Neural cell (in vitro differentiated cells): ENCODE measurements around the gene RPS4Y2. TPM values are rescaled to one million over a fixed set of nuclear protein-coding genes. Genes with fewer than 3 reads are reported as not detected.

Experiments
- H2AFZ ChIP-seq: fragments of 200-600, 300-800 bp; sonication (generic), shearing (Covaris generic); 2 replicates; pipeline ENCODE4 v1.6.0; 2014; ENCODE audit warnings: low read depth, mild to moderate bottlenecking, antibody characterized with exemption, low read length, moderate library complexity
- H3F3A ChIP-seq: fragments of 200-600 bp; shearing (Covaris generic); 2 replicates; pipeline ENCODE4 v1.6.1; 2016; ENCODE audit warnings: mild to moderate bottlenecking, moderate library complexity, mixed read lengths, antibody characterized with exemption, low read length; ENCODE audit not compliant: insufficient read depth, poor library complexity, severe bottlenecking
- H3K27ac ChIP-seq: fragments of 200-600, 300-800 bp; sonication (generic), shearing (Covaris generic); 2 replicates; pipeline ENCODE4 v1.5.1; 2014; ENCODE audit warnings: mild to moderate bottlenecking, low read length, moderate library complexity
- H3K27me3 ChIP-seq: fragments of 300-800, 200-600 bp; sonication (generic), shearing (Covaris generic); 2 replicates; pipeline ENCODE4 v1.6.0; 2014; ENCODE audit warnings: mild to moderate bottlenecking, low read depth, low read length, moderate library complexity; ENCODE audit not compliant: insufficient read depth
- H3K36me3 ChIP-seq: fragments of 300-800, 200-600 bp; sonication (generic), shearing (Covaris generic); 2 replicates; pipeline ENCODE4 v1.5.1; 2014; ENCODE audit warnings: mild to moderate bottlenecking, antibody characterized with exemption, low read length, moderate library complexity; ENCODE audit not compliant: insufficient read depth
- H3K4me2 ChIP-seq: fragments of 300-800, 200-600 bp; sonication (generic), shearing (Covaris generic); 2 replicates; pipeline ENCODE4 v1.6.0; 2014; ENCODE audit warnings: mild to moderate bottlenecking, low read length
- H3K4me3 ChIP-seq: fragments of 300-800, 200-600 bp; sonication (generic), shearing (Covaris generic); 2 replicates; pipeline ENCODE4 v1.5.1; 2014; ENCODE audit warnings: mild to moderate bottlenecking, low read length, moderate library complexity
- H3K79me2 ChIP-seq: fragments of 200-600 bp; shearing (Covaris generic); replicated peaks from 2 replicates; pipeline ENCODE4 v1.6.0; 2014; ENCODE audit warnings: mild to moderate bottlenecking, low read length, moderate library complexity; ENCODE audit not compliant: insufficient read depth
- H3K9ac ChIP-seq: fragments of 300-800, 200-600 bp; sonication (generic), shearing (Covaris generic); 2 replicates; pipeline ENCODE4 v1.6.1; 2016; ENCODE audit warnings: mild to moderate bottlenecking, low read length, mixed read lengths
- H3K9me2 ChIP-seq: fragments of 200-600 bp; shearing (Covaris generic); 2 replicates; pipeline ENCODE4 v1.6.1; 2016; ENCODE audit warnings: mild to moderate bottlenecking, low read length, mixed read lengths; ENCODE audit not compliant: insufficient read depth
- H3K9me3 ChIP-seq: fragments of 200-600, 300-800 bp; sonication (generic), shearing (Covaris generic); 2 replicates; pipeline ENCODE4 v1.6.1; 2016; ENCODE audit warnings: mild to moderate bottlenecking, mixed run types, low read length, moderate library complexity, mixed read lengths
- H4K20me1 ChIP-seq: fragments of 200-600 bp; shearing (Covaris generic); 2 replicates; pipeline ENCODE4 v1.6.1; 2016; ENCODE audit warnings: mild to moderate bottlenecking, mixed run types; ENCODE audit not compliant: insufficient read depth
- EP300 ChIP-seq: fragments of 450-650 bp; conservative IDR thresholded peaks from 2 replicates; pipeline ENCODE4 v1.6.1; 2014; ENCODE audit warnings: antibody characterized with exemption, mild to moderate bottlenecking, moderate library complexity; ENCODE audit not compliant: poor library complexity, severe bottlenecking
- EZH2 ChIP-seq: fragments of 200-600, 300-800 bp; shearing (Covaris generic), sonication (generic); IDR thresholded peaks from 2 replicates; pipeline ENCODE4 v1.6.1; 2014; ENCODE audit warnings: antibody characterized with exemption, low read length, borderline replicate concordance, mild to moderate bottlenecking; ENCODE audit not compliant: insufficient read depth, poor library complexity, severe bottlenecking
- MXI1 ChIP-seq: fragments of 450-650 bp; conservative IDR thresholded peaks from 2 replicates; pipeline ENCODE4 v1.6.1; 2014; ENCODE audit warnings: antibody characterized with exemption, mild to moderate bottlenecking; ENCODE audit not compliant: poor library complexity, severe bottlenecking
- POLR2AphosphoS5 ChIP-seq: IDR thresholded peaks from 2 replicates; pipeline ENCODE4 v1.6.1; 2012
- RAD21 ChIP-seq: fragments of 450-650 bp; conservative IDR thresholded peaks from 2 replicates; pipeline ENCODE4 v1.6.1; 2014; ENCODE audit warnings: antibody characterized with exemption, mild to moderate bottlenecking, moderate library complexity
- SMC3 ChIP-seq: fragments of 450-650 bp; conservative IDR thresholded peaks from 2 replicates; pipeline ENCODE4 v1.6.1; 2014; ENCODE audit warnings: antibody characterized with exemption, mild to moderate bottlenecking, moderate library complexity; ENCODE audit not compliant: poor library complexity
- TAF1 ChIP-seq: IDR thresholded peaks from 2 replicates; pipeline ENCODE4 v1.6.1; 2012; ENCODE audit warnings: low read depth
- polyA plus RNA-seq: library from polyadenylated mRNA; depleted of rRNA; stranded (reverse); fragments of >200 nt; gene quantifications from 2 replicates; pipeline ENCODE4 v1.2.3, GENCODE V29; 2014
- TF ChIP-seq, protein P1 (sequence below): fragments of 450-650 bp; IDR thresholded peaks from 2 replicates; pipeline ENCODE4 v1.5.1; 2014; ENCODE audit warnings: antibody characterized with exemption, mild to moderate bottlenecking, moderate library complexity; ENCODE audit not compliant: poor library complexity, severe bottlenecking
- TF ChIP-seq, protein P2 (sequence below): IDR thresholded peaks from 2 replicates; pipeline ENCODE4 v1.6.1; 2012; ENCODE audit warnings: borderline replicate concordance

RPS4Y2 gene
- polyA plus RNA-seq, 1 donor from 2014 or later, result not detected

DNA sequence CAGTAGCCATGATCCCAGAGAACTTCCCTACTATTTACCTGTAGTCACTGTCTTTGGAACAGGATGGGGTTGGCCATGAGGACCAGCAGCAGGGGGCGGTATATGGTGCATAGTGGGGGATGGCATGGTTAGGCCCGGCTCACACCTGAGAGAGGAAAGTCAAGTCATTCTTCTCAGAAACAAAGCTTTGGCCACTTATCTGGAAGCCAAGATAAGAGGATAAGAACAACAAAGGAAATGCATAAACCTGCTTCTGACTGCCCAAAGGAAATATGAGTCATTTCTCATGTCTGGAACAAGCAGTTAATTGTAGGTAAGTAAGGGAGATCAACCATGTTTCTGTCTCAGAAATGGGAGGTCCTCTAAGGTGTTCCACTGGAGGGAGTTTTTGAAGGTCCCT lies 10.8 kb upstream of the RPS4Y2 start:
- Histone ChIP-seq H2AFZ (no peak overlapping the region), H3K9me2 (no peaks in the 10 kb centered on the region), H3K36me3 (no peaks in the 10 kb centered on the region), H3K4me3 (no peak overlapping the region), H3K9me3 (no peaks in the 10 kb centered on the region), H3K4me2 (no peak overlapping the region), H3K27ac (no peak overlapping the region), H3F3A (no peaks in the 10 kb centered on the region), H4K20me1 (no peaks in the 10 kb centered on the region), H3K9ac (no peak overlapping the region), H3K79me2 (no peaks in the 10 kb centered on the region), H3K27me3 (no peaks in the 10 kb centered on the region)
- TF ChIP-seq RAD21, result no peak
- no peak for TF ChIP-seq EZH2
- TF ChIP-seq POLR2AphosphoS5, result no peak
- TF ChIP-seq, protein P1, sequence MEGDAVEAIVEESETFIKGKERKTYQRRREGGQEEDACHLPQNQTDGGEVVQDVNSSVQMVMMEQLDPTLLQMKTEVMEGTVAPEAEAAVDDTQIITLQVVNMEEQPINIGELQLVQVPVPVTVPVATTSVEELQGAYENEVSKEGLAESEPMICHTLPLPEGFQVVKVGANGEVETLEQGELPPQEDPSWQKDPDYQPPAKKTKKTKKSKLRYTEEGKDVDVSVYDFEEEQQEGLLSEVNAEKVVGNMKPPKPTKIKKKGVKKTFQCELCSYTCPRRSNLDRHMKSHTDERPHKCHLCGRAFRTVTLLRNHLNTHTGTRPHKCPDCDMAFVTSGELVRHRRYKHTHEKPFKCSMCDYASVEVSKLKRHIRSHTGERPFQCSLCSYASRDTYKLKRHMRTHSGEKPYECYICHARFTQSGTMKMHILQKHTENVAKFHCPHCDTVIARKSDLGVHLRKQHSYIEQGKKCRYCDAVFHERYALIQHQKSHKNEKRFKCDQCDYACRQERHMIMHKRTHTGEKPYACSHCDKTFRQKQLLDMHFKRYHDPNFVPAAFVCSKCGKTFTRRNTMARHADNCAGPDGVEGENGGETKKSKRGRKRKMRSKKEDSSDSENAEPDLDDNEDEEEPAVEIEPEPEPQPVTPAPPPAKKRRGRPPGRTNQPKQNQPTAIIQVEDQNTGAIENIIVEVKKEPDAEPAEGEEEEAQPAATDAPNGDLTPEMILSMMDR, result no peak
- TF ChIP-seq MXI1, result no peak
- TF ChIP-seq TAF1, result no peak
- no peak for TF ChIP-seq EP300
- TF ChIP-seq, protein P2, sequence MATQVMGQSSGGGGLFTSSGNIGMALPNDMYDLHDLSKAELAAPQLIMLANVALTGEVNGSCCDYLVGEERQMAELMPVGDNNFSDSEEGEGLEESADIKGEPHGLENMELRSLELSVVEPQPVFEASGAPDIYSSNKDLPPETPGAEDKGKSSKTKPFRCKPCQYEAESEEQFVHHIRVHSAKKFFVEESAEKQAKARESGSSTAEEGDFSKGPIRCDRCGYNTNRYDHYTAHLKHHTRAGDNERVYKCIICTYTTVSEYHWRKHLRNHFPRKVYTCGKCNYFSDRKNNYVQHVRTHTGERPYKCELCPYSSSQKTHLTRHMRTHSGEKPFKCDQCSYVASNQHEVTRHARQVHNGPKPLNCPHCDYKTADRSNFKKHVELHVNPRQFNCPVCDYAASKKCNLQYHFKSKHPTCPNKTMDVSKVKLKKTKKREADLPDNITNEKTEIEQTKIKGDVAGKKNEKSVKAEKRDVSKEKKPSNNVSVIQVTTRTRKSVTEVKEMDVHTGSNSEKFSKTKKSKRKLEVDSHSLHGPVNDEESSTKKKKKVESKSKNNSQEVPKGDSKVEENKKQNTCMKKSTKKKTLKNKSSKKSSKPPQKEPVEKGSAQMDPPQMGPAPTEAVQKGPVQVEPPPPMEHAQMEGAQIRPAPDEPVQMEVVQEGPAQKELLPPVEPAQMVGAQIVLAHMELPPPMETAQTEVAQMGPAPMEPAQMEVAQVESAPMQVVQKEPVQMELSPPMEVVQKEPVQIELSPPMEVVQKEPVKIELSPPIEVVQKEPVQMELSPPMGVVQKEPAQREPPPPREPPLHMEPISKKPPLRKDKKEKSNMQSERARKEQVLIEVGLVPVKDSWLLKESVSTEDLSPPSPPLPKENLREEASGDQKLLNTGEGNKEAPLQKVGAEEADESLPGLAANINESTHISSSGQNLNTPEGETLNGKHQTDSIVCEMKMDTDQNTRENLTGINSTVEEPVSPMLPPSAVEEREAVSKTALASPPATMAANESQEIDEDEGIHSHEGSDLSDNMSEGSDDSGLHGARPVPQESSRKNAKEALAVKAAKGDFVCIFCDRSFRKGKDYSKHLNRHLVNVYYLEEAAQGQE, result no peak
- no peak for TF ChIP-seq SMC3

DNA sequence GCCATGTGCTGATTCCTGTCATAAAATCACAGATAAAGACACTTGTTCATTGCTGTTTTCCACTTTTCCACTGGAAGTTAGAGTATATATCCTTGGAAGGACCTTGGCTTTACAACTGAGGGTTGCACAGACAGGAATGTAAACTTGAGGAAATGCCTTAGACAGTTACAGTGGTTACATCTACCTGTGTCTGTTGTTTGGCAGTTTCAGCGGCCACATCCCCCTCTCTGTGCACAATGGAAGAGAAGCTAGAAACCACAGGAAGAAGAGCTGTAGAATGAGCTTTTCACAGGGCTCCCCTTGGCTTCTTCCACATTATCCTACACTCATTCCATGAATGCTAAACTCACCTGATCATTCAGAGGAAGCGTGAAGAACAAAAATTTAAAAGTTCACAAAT lies 9.0 kb upstream of the RPS4Y2 start:
- no peak for TF ChIP-seq POLR2AphosphoS5
- TF ChIP-seq MXI1, result no peak
- TF ChIP-seq EP300, result no peak
- TF ChIP-seq, protein P1, result no peak
- TF ChIP-seq, protein P2, result no peak
- TF ChIP-seq TAF1, result no peak
- no peak for TF ChIP-seq RAD21
- TF ChIP-seq SMC3, result no peak
- no peak overlapping the region for H3K27ac ChIP-seq
- no peaks in the 10 kb centered on the region for H3K36me3 ChIP-seq
- no peaks in the 10 kb centered on the region for H3K79me2 ChIP-seq
- H3K27me3 ChIP-seq, result no peaks in the 10 kb centered on the region
- H3K9me2 ChIP-seq, result no peaks in the 10 kb centered on the region
- no peak overlapping the region for H2AFZ ChIP-seq
- H4K20me1 ChIP-seq, result no peaks in the 10 kb centered on the region
- no peaks in the 10 kb centered on the region for H3K9me3 ChIP-seq
- no peak overlapping the region for H3K9ac ChIP-seq
- no peaks in the 10 kb centered on the region for H3F3A ChIP-seq
- no peak overlapping the region for H3K4me2 ChIP-seq
- H3K4me3 ChIP-seq, result no peak overlapping the region
